NCI-H2081 (cell line): ENCODE data around the gene ACTL9.
A peak's percentile ranks its signal among the peaks of the same experiment; 100 is the strongest.

Experiments
- DNase-seq, 2 experiments: peaks; one replicate each; lab custom pipeline; 2025; lab: John Stamatoyannopoulos, UW

Gene ACTL9

GRCh38 chr19:8684001-8684902 is 14.3 kb downstream of the ACTL9 start:
- DNase-seq: no peak

GRCh38 chr19:8682931-8683330 is 15.7 kb downstream of the ACTL9 start:
- DNase-seq: no peak

GRCh38 chr19:8682472-8682871 is 16.1 kb downstream of the ACTL9 start:
- no peak for DNase-seq

- no peak for DNase-seq
These were observed 17.1 kb downstream of the ACTL9 start for GRCh38 chr19:8681345-8682029.

GRCh38 chr19:8680676-8681344 is 17.8 kb downstream of the ACTL9 start:
- DNase-seq: no peak

GRCh38 chr19:8678244-8678807 is 20.3 kb downstream of the ACTL9 start:
- no peak for DNase-seq

- no peak for DNase-seq
These were observed 23.5 kb downstream of the ACTL9 start for GRCh38 chr19:8675066-8675465.

GRCh38 chr19:8673276-8673891 is 25.2 kb downstream of the ACTL9 start:
- no peak for DNase-seq

- DNase-seq: no peak
These were observed 31.7 kb downstream of the ACTL9 start for GRCh38 chr19:8666814-8667405.

- DNase-seq: no peak
These were observed 33.0 kb downstream of the ACTL9 start for GRCh38 chr19:8665468-8666213.

GRCh38 chr19:8664671-8665057 is 33.9 kb downstream of the ACTL9 start:
- DNase-seq: no peak

- DNase-seq: no peak
These were observed 34.5 kb downstream of the ACTL9 start for GRCh38 chr19:8663920-8664670.

- no peak for DNase-seq
These were observed 36.3 kb downstream of the ACTL9 start for GRCh38 chr19:8662263-8662662.

- no peak for DNase-seq
These were observed 38.7 kb downstream of the ACTL9 start for GRCh38 chr19:8659905-8660304.

GRCh38 chr19:8657869-8658268 is 40.7 kb downstream of the ACTL9 start:
- DNase-seq: no peak

GRCh38 chr19:8655340-8655709 is 43.3 kb downstream of the ACTL9 start:
- no peak for DNase-seq

- peak; percentile 19 to 21 for DNase-seq
These were observed 43.8 kb downstream of the ACTL9 start for GRCh38 chr19:8654591-8655339.

GRCh38 chr19:8648240-8648639 is 50.4 kb downstream of the ACTL9 start:
- DNase-seq: no peak
